Erythroblast (primary cell): ENCODE results near the gene RHBDD3.

Experiments
- DNase-seq, 2 experiments: peaks; one replicate each; lab custom pipeline; 2025; lab: John Stamatoyannopoulos, UW
- GATA1 ChIP-seq: IDR thresholded peaks from 2 replicates; pipeline ENCODE4 v1.6.1; 2011; ENCODE audit warnings: low read depth, mild to moderate bottlenecking, control low read depth, low read length, moderate library complexity
- POLR2A ChIP-seq: IDR thresholded peaks from 2 replicates; pipeline ENCODE4 v1.6.1; 2011; ENCODE audit warnings: mild to moderate bottlenecking, low read length

Gene RHBDD3

DNA sequence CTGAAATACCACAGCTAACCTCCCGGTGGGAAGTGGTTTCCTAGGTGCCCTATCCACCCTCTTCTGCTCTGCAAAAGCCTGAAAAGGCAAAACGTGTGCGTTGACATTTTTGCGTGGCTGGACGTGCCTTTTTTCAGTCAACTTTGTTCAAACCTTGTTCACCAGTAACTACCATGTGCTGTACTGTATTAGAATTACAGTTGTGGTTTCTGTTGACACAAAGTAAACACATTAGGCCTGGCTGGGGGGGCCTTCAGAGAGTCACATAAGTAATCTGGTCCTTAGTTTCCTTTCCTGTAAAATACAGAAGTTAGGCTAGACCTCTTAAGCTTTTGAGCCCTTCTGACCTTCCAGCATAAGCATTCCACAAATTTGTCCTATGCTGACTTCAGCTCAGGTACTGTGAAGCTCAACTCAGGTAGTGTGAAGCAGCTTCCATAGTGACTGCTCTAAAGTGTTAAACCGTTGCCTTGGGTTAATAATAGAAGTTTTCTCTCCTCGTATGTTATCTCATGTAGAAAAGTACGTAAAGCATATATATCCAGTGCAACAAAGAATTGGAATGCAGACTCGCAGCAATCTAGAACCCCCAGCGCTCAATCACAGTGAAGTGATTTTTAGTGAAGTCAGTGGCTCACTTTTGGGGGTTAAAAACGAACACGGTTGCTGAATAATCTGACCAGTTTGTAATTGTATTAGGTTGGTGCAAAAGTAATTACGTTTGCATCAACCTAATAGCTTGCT, 2.1 kb upstream of the RHBDD3 start:
- peak in 1 of 2 experiments; percentile 55 for DNase-seq
- TF ChIP-seq GATA1 (no peak), POLR2A (no peak)

DNA sequence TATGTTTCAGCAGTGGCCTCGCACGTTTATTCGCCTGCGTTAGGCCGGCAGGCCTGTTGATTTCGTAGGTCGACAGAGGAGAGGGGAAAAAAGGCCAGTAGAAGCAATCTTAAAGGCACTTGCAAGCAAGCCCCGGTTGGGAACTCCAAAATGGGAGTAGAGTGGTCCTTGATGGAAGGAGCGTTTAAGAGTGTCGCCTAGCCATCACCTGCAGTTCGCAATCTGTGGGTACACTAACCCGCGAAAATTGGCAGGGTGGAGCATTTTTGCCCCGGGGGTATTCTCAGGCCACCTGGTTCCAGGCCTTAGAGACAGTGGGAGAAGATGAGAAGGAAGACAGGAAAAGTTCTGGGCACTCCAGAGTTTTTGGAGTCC, 1.4 kb upstream of the RHBDD3 start:
- peak; percentile 49 to 59 for DNase-seq
- TF ChIP-seq POLR2A: no peak
- no peak for TF ChIP-seq GATA1

DNA sequence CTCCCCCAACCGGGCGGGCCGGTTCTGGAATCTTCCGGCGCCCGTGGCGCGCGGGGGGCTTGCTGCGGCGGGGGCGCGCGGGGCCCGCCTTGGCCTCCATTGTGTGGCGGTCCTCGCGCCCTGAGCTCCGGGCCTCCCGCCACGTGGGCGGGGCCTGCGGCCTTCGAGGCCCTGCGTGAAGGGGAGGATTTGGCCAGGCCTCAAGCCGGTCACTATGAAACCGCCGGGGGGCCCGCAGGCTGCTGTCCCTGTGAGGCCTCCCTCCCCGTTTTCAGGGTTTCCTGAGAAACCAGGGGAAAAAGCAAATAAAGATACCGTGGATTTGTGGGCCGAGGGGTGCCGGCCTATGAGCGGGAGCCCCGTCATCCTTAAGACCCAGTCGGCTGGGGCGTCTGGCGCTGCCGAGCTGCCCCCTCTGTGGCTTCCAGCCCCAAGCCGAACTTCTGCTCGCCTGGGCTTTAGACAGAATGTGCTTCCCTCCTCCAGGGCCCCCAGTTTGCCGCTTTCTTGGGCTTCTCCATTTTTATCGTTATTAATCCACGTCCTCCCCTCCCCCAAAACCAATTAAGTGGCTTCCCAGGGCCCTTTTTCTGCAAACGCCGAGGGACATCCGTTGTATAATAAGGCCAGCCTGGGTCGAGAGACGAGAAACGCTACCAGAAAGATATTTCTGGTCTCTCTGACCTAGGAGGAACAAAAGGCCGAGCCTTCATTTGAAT, 889 bp upstream of the RHBDD3 start:
- peak; percentile 82 to 84 for DNase-seq
- TF ChIP-seq POLR2A: peak; percentile 32
- no peak for TF ChIP-seq GATA1

- TF ChIP-seq POLR2A: no peak
- TF ChIP-seq GATA1: no peak
- no peak for DNase-seq
These were observed 321 bp downstream of the RHBDD3 start for GRCh38 chr22:29267462-29267857.

DNA sequence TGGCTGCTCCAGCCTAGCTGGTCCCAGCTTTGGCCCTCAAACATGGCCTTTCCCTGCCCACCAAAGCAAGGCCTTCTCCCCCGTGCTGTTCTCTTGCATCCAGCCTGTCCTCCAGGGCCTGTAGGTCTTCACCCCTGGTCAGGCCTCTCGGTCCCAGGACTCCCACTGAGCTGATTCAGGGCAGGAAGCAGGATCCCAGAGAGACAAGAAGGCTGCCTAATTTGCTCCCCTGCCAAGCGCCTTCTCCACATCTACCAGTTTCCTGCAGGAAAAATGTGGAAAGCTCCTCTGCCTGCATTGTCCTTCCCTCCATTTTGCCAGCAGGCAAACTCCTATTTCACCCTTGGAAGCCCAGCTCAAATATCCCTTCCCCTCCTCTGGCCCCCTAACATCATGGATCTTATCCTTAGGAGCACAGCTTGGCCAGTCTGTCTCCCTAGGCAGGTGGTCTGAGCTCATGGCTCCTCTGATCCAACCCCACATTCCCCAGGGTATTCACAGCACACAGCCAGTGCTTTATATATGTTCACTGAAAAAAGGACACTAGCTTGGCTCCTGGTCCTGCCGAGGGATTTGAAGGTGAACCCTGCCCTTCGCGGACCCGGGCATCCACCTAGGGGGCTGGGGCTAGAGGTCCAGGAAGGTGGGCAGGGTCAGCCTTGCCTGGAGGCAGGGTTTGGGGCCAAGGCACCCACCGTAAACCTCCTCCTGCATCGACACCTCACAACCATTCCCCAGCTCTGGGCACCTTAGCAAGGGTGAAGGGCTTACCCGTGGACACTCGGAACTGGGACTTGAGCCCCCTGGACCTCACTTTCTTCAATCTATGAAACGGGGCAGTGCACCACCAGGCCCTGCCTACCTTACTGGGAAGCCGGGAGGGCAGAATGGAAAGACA, 968 bp downstream of the RHBDD3 start:
- TF ChIP-seq GATA1 (no peak), POLR2A (no peak)
- peak; percentile 44 to 61 for DNase-seq

GRCh38 chr22:29265929-29266328, 1.9 kb downstream of the RHBDD3 start:
- TF ChIP-seq POLR2A: no peak
- peak in 1 of 2 experiments; percentile 39 for DNase-seq

- TF ChIP-seq POLR2A (no peak), GATA1 (no peak)
- DNase-seq: no peak
These were observed 2.5 kb downstream of the RHBDD3 start for GRCh38 chr22:29265305-29265704.

GRCh38 chr22:29263791-29264276, 3.9 kb downstream of the RHBDD3 start:
- no peak for TF ChIP-seq GATA1
- DNase-seq: no peak

GRCh38 chr22:29260601-29261315, 7.0 kb downstream of the RHBDD3 start:
- TF ChIP-seq POLR2A (peak; percentile 45), GATA1 (no peak)
- no peak for DNase-seq

GRCh38 chr22:29260031-29260560, 7.7 kb downstream of the RHBDD3 start:
- DNase-seq: no peak
- TF ChIP-seq POLR2A: no peak

- DNase-seq: peak in 1 of 2 experiments; percentile 15
These were observed 8.4 kb downstream of the RHBDD3 start for GRCh38 chr22:29259253-29259899.

More at GRCh38 chr22:29259253-29259899, 8.4 kb downstream of the RHBDD3 start:
- TF ChIP-seq POLR2A: no peak
- TF ChIP-seq GATA1: no peak
